Measurements from ENCODE around the gene SLAMF8.

SLAMF8 gene

DNA sequence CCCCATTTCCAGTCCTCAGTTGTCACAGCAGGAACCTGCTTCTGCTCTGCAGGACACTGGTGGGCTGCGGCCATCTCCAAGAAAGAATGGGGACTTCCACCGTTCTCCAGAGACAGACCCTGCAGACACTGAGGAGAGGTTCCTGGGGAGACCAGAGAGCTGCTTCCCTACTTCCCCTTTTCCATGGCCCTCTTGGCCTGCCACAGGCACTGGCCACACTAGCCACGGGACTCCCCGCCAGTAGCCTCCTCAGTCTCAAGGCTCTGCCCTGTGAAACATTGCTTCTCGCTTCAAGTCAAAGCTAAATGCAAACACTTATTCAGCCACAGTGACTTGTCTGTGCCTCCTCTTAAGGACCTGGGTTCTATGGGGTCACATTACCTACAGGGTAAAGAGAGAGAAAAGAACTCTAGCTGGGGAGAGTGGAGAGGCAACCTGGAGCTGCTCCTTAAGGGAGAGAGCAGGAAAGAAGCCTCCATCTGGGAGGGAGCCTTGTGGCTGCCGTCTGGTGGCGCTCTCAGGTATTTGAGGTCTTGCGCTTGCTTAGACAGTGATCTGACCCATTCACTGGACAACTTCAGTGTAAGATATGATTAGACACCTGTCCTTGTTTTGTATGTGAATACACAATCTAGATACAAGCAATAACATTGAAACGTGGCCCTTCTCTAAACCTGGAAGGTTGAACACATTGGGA lies 5.4 kb upstream of the SLAMF8 start:
- no peak for DNase-seq

DNA sequence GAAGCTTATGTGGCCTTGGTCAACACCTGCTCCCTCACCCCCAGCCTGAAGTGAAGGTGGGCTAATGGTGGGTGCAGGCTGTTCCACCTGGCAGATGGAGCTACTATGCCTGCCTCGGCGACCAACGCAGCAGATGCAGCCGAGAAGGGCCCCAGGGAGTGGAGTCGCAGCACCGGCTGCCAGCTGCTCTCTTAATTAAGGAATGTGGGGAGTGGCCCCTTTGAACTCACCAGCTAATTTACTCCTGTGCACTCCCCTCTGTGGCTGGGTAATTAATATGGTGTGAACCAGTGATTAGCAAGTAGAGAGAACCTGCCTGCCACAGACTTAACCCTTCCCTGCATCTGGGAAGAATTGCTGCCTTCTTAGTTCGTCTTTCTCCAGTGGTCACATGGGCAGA lies 3.3 kb upstream of the SLAMF8 start:
- DNase-seq: no peak

GRCh38 chr1:159825564-159825963 lies 1.1 kb upstream of the SLAMF8 start:
- DNase-seq: no peak

GRCh38 chr1:159827102-159827490 lies 423 bp downstream of the SLAMF8 start:
- DNase-seq: no peak

GRCh38 chr1:159827549-159827948 lies 876 bp downstream of the SLAMF8 start:
- DNase-seq: no peak

DNA sequence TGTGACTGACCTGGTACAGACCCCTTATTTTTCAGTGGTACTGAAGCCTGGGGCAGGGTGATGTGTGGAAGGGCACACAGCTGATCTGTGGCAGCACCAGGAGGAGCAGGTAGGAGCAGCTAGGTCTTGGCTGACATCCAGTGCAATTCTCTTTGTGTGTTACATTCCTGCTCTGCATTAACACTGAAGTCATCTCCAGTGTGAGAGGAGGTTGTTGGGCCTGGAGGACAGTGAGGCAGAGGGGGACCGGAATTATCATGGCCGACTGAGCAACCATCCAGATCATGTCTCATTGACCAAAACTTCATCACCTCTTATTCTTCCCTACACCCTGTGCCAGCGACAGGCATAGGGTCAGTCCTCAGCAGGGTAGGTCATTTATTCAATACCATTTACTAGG lies 1.5 kb downstream of the SLAMF8 start:
- DNase-seq: no peak

GRCh38 chr1:159828581-159829272 lies 2.1 kb downstream of the SLAMF8 start:
- DNase-seq: no peak

- DNase-seq: no peak
These were observed 2.6 kb downstream of the SLAMF8 start for GRCh38 chr1:159829273-159829634.

- DNase-seq: no peak
These were observed 3.3 kb downstream of the SLAMF8 start for GRCh38 chr1:159829822-159830465.

DNA sequence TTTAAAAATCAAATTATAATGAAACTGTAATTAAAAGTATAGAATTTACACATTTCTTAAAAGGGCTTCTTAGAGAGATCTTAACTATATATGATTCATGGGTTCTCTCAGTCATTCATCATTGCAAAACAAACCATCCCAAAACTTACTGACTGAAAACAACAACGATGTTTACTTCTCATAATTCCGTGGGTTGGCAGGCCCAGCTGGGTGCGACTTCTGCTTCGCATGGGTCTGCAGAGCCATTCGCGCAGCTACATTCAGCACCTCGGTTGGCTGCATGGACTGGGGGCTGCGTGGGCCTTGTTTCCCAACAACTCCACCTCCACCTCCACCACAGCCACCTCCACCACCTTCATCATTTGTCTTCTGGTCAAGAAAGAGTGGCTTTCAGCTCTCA lies 4.0 kb downstream of the SLAMF8 start:
- DNase-seq: no peak

- DNase-seq: no peak
These were observed 4.9 kb downstream of the SLAMF8 start for GRCh38 chr1:159831412-159832141.

GRCh38 chr1:159832309-159832708 lies 5.6 kb downstream of the SLAMF8 start:
- DNase-seq: no peak

DNA sequence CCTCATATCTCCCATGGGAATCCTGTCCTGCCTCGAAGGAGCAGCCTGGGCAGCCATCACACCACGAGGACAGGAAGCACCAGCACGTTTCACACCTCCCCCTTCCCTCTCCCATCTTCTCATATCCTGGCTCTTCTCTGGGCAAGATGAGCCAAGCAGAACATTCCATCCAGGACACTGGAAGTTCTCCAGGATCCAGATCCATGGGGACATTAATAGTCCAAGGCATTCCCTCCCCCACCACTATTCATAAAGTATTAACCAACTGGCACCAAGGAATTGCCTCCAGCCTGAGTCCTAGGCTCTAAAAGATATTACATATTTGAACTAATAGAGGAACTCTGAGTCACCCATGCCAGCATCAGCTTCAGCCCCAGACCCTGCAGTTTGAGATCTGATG lies 8.7 kb downstream of the SLAMF8 start:
- DNase-seq: no peak

DNA sequence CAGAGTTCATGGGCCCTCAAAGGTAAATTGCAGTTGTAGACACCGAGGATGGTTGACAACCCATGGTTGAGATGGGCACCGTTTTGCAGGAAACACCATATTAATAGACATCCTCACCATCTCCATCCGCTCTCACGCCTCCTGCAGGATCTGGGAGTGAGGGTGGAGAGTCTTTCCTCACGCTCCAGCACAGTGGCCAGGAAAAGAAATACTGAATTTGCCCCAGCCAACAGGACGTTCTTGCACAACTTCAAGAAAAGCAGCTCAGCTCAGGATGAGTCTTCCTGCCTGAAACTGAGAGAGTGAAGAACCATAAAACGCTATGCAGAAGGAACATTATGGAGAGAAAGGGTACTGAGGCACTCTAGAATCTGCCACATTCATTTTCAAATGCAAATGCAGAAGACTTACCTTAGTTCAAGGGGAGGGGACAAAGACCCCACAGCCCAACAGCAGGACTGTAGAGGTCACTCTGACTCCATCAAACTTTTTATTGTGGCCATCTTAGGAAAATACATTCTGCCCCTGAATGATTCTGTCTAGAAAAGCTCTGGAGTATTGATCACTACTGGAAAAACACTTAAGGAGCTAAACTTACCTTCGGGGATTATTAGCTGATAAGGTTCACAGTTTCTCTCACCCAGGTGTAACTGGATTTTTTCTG lies 9.3 kb downstream of the SLAMF8 start:
- no peak for DNase-seq

GRCh38 chr1:159838715-159839114 lies 12.0 kb downstream of the SLAMF8 start:
- DNase-seq: no peak

DNA sequence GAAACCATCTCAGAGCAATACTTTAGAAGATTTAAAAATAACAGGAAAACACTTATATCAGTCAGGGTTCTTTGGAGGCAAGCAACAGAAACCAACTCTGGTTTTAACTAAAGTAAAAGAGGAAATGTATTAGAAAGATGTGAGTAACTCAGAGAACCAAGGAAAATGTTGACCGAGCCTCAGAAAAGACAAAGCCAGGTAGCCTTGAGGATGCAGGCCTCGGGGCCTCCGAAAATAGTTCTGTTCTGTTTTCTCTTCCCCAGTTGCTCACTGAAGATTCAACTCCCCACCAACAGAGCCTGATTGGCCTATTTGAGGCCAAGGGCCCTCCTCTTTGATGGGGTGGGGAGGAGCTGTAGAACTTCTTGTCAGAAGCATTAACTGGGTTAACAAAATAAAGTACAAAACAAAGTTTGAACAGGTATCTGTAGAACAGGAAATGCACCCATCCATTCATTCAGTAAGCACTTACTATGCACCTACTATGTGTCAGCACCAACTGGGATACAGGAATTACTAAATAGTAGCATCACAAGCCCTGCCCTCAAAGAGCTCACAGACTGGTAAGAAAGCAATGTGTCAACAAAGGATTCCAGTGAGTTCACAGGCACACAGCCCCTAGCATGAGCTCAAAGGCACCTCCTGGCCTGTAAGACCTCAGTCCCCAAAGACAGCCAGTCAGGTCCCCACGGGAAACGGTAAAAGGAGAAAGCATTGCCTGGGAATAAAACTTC lies 12.6 kb downstream of the SLAMF8 start:
- DNase-seq: no peak

DNA sequence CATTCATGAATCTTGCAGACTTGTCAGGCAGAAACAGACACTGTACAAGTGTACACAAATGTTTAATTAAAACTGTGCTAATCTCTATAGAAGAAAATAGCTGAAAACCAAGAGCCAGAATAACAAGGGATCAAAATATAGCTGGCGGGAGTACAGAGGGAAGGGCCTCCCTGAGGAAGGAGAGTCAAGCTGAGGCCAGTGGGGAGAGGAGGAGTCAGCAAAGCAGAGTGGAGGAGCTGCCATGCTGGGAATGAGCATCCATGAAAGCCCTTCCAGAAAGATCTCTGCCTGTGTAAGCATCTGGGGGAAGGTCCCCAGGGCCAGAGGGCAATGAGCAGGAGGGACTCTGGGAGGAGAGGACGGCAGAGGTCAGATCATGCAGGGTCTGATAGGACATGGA lies 15.1 kb downstream of the SLAMF8 start:
- no peak for DNase-seq

DNA sequence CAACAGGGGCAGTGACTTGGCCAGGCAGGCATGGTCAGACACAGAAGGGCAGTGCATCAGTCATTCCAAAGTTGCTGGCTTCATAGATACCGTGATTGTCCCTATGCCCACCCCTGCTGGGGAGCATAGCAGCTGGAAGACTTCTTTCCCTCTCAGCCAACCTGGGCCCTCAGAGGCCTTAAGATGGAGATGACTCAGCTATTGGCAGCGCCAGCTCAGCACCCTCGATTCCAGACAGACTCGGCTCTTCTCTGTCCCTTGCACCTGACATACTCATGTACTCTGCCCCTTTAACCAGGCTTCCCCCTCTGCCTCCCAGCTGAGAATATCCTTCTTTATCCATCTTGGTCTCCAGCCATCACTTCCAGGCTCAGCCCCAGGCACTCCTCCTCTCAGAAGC lies 16.8 kb downstream of the SLAMF8 start:
- DNase-seq: no peak

DNA sequence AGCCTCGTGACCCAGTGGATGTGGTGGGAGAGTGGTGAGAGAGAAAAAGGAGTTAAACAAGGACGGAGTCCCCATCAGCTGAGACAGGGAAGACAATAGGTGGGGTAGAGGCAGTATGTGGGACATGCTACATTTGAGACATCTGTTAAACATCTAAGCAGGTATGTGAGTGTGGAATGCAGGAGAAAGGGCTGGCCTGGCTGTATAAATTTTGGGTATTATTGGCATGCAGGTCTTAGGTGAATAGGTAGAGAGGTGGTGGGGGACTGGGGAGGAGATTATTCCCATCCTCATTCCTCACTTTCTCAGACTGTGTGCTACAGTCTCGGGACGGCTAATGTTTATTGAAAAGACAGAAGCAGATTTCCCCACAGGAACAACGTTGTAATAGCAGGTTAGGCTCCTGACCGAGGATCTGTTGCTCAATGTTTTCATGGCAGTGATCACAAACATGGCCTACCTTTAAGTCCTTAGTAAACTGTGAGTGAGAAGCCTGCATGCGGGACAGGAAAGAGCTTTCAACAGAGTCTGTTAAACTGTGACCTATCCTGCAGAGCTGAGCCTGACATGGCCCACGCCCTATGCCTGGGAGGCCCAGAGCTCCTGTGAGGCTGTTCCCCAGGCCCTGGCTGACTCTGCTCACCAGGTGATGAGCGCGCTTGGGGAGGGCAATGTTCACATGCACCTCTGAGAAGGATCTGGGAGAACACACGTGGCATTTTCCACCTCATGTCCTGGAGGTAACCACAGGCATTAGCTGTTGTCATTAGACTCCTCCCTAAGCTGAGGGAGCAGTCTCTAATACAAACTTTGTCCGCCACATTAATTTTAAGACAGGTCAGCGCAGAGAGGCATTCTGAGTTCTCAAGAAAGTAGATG lies 19.3 kb downstream of the SLAMF8 start:
- no peak for DNase-seq

DNA sequence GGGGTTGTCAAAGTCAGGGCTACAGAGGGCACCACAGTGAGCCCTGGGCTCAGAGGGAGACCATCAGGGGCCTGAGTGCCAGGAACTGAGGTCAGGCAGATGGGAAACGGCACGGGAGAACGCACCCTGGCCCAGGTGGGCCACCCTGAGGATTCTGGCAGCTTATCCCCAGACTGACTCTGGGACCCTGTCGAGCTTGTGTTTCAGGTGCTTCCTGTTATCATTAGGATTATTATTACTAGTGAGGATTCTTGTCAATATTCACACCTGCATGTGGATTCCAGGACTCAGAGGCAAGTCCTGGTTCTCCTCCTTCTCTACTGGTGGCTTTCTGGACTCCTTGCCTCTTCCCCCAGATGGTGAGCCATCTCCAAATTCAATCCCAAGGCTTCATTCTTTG lies 20.6 kb downstream of the SLAMF8 start:
- no peak for DNase-seq

- DNase-seq: no peak
These were observed 21.7 kb downstream of the SLAMF8 start for GRCh38 chr1:159848326-159848725.

Measured in GOT3 (cell line).